Endothelial cell of umbilical vein (primary cell): Measurements from ENCODE around the gene OR2B6.

Experiments used
- CTCF ChIP-seq, 2 donors: IDR thresholded peaks; 1 replicate in 1 of 2; 2 replicates in 1 of 2; pipeline ENCODE4 v1.5.1; 2011; ENCODE audit warnings: low read length in 2 of 2, mild to moderate bottlenecking in 2 of 2, moderate library complexity in 2 of 2, control low read depth in 1 of 2, inconsistent platforms in 1 of 2, low read depth in 1 of 2; ENCODE audit not compliant: insufficient read depth in 1 of 2; ENCODE audit errors: extremely low read depth in 1 of 2
- EZH2 ChIP-seq: IDR thresholded peaks from 2 replicates; pipeline ENCODE4 v1.6.1; 2012; ENCODE audit warnings: borderline replicate concordance, low read depth, mild to moderate bottlenecking, moderate library complexity, low read length, inconsistent platforms; ENCODE audit not compliant: severe bottlenecking
- FOS ChIP-seq: IDR thresholded peaks from 2 replicates; pipeline ENCODE4 v1.6.1; 2011; ENCODE audit warnings: mild to moderate bottlenecking, low read length, moderate library complexity, borderline replicate concordance; ENCODE audit not compliant: insufficient read depth
- GATA2 ChIP-seq: IDR thresholded peaks from 2 replicates; pipeline ENCODE4 v1.7.0; 2011; ENCODE audit warnings: low read depth, mild to moderate bottlenecking, moderate library complexity, mixed read lengths, low read length; ENCODE audit not compliant: insufficient read length, insufficient read depth
- JUN ChIP-seq: IDR thresholded peaks from 2 replicates; pipeline ENCODE4 v1.6.1; 2011; ENCODE audit warnings: borderline replicate concordance, low read depth; ENCODE audit not compliant: insufficient read length, insufficient read depth
- MAX ChIP-seq: IDR thresholded peaks from 2 replicates; pipeline ENCODE4 v1.6.1; 2011; ENCODE audit not compliant: insufficient read depth, insufficient read length
- MYC ChIP-seq: IDR thresholded peaks from one replicate; pipeline ENCODE4 v1.6.1; 2011; ENCODE audit warnings: mild to moderate bottlenecking, low read depth, low read length
- POLR2A ChIP-seq: IDR thresholded peaks from 2 replicates; pipeline ENCODE4 v1.6.1; 2012; ENCODE audit warnings: low read depth, mild to moderate bottlenecking, control low read depth, low read length
- POLR2AphosphoS5 ChIP-seq: IDR thresholded peaks from 2 replicates; pipeline ENCODE4 v1.6.1; 2012; ENCODE audit warnings: low read depth, mild to moderate bottlenecking, control low read depth, low read length, moderate library complexity; ENCODE audit not compliant: insufficient read depth

GRCh38 chr6:27908017-27908416 is 49.0 kb upstream of the OR2B6 start:
- no peak for TF ChIP-seq CTCF (IDR thresholded peaks at IDR 0.05; ENCODE audit: extremely low read depth in 1 of 2, insufficient read depth in 1 of 2, low read depth in 1 of 2, low read length in 2 of 2)
- TF ChIP-seq POLR2AphosphoS5 = no peak
- no peak for TF ChIP-seq POLR2A
- TF ChIP-seq EZH2 = no peak
- TF ChIP-seq MYC = no peak
- TF ChIP-seq JUN = no peak
- TF ChIP-seq MAX = no peak
- TF ChIP-seq FOS = no peak
- TF ChIP-seq GATA2 = no peak
